Central memory CD4-positive, alpha-beta T cell (primary cell): Measurements from ENCODE around the gene PAQR5.
"Not testable (repeated sequence)": the region's sequence is repeated elsewhere in the genome, so short reads cannot be mapped to it uniquely, and the experiment has no call there.

Experiments used
- DNase-seq: peaks from one replicate; pipeline ENCODE4 v3.0.0; 2022

PAQR5 gene

DNA sequence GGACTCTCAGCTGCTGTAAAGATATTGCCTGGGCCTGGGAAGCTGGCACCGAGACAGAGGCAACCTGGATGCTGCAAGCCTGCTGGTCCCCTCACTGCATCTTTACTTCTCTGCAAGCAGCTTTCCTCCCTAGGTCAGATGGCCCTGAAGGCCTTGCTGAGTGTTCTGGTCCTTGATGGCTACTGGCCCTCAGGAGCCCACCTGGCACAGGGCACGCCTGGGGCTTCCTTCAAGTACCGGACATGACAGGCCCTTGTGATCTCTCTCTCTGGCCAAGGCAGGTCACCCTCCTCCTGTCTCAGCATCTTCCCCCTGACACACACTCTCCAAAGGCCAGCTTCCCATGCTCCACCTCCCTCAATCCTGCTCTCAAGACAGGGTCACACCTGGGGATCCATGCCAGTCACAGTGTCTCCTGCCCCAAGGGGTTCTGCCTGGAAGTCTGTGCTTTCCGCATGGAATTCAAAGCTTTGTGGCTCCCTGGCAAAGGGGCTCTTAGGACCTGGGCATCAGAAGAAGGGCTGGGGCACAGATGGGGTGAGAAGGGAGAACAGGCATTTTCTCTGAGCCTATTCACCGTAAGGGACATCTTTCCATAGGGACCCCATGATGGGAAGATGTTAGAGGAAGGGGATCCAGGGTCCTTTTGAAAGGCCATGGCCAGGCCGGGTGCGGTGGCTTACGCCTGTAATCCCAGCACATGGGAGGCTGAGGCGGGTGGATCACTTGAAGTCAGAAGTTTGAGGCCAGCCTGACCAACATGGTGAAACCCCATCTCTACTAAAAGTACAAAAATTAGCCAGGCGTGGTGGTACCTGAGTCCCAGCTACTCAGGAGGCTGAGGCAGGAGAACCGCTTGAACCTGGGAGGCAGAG lies 4.7 kb upstream of the PAQR5 start:
- DNase-seq, result no peak

DNA sequence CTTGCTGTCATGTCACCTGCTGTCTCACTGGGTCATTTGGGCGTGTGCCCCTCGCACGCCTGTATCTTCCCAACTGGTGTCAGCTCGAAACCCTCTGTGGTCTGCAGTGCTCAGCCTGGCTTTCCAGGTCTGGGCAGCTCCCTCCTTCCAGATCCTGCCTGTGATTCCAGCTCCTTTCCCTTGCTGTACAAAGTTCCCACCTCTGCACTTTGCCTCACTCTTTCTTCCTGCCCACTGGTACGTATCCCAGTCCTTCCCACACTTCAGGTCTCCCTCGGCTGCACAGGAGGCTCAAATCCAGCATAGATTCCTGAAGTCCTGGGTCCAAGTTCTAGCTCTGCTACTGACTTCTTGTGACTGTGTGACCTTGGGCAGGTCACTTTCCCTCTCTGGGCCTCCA lies 2.1 kb upstream of the PAQR5 start:
- no peak for DNase-seq

DNA sequence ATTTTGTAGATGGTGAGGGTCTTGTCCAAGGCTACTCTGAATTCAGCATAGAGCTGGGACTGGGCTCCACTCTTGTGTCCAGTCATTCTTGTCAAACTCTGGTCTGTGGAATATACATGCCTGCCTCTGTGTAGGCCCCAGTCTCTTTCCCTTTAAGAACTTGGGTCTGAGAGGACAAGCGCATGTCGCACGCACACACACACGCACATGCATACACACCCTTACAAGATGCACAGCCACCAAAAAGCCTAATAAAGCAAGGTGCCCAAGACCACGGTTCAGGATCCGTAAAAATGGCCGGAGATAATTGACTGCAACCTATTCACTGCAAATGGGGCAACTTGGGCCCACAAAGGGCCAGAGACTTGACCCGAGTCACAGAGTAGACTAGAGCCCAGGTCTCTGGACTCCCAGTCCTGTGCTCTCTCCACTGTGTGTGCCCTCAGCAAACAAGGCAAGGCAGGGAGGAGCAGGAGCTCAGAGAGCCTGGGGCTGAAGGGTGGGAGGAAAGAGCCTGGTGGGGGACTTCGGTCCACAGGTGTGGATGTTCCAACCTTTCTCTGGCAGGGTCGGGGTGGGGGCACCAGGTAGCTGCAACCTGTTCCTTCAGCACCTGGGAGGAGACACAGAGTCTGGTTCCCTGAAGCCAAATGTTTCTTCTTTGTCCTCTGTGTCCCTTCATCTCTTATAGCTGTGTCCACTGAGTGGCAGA lies 914 bp upstream of the PAQR5 start:
- DNase-seq, result no peak

DNA sequence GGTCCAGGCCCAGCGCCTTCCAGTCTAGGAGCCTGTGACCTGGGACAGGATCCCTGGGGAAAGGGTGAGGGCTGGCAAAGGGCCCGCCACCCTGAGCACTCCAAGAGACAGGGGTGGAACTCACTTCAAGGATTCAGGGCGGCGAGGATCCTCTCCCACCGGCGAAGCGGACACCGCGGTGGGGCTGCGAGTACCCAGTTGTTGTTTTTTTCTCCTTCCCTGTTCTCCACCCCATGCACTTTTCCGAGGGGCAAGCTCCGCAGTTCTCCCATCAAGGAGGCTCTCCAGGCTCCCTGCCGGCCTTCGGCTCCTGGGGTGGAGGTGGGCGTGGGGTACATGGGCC lies 387 bp upstream of the PAQR5 start:
- no peak for DNase-seq

DNA sequence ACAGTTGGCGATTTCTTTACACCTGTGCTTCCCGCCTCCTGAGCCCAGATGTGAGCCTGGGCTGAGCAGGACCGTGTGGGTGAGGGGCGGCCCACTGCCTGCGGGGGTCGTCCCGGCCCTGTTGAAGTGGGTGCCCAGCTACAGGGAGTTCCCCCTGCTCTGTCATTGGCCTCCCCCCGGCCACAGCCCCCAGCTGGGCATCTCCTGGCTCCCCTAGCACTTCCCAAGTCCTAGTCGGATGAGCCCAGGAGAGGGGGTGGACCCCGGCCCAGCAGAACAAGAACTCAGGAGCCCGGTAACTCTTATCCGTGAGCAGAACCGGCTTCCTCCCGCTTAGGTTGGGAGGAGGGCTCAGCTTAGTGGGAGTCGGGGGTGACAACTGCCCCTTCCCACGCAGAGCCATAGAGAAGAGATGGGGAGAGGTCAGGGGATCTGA lies 757 bp downstream of the PAQR5 start:
- DNase-seq, result no peak

DNA sequence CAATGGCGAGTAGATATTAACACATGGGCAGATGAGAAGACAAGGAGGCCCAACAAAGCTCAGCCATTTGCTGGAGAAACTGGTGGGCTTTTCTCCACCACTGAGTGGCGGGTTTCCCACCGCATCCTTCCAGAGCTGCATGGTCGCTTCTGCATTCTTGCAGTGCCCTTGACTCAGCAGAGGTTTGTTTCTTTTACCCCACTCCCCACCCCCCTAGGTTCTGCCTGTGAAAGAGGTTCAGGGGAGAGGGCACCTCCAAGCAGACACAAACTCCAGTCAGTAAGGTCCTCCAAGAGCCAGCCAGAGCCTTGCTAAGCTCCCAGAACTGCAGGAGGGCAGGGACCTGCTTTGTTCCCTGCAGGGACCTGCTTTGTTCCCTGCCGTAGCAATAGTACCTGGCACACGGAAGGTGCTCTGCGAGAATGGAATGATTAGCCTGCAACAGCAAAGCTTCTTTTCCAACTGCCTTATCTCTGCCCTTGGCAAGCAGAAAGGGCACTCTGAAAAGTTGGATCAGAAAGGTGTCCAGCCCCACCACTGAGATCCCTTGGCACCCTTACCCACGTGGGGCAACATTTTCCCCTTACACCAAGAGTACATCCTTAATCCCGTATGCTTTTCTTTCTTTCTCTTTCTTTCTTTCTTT lies 1.4 kb downstream of the PAQR5 start:
- no peak for DNase-seq

DNA sequence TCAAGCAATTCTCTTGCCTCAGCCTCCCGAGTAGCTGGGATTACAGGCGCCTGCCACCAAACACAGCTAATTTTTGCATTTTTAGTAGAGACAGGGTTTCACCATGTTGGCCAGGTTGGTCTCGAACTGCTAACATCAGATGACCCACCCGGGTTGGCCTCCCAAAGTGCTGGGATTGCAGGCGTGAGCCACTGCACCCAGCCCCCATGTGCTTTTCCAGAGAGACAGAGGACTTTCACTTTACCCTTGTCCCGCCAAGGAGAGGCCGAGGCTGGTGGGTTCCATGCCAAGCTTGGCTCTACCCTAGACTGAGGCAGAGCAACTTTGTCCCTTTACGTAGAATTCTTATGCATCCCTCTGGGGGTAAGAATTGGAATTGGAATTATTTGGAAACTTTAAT lies 2.4 kb downstream of the PAQR5 start:
- not testable (repeated sequence) for DNase-seq

DNA sequence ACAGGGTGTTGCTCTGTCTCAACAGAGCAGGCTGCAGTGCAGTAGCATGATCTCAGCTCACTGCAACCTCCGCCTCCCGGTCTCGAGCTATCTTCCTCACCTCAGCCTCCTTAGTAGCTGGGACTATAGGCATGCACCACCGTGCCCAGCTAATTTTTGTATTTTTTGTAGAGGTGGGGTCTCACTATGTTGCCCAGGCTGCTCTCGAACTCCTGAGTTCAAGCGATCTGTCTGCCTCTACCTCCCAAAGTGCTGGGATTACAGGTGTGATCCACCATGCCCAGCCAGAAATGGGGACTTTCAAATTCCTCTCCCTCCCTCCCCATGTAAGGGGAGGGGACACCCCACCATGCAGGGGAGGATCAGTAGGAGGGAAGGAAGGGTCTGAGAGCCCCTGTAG lies 3.4 kb downstream of the PAQR5 start:
- not testable (repeated sequence) for DNase-seq

DNA sequence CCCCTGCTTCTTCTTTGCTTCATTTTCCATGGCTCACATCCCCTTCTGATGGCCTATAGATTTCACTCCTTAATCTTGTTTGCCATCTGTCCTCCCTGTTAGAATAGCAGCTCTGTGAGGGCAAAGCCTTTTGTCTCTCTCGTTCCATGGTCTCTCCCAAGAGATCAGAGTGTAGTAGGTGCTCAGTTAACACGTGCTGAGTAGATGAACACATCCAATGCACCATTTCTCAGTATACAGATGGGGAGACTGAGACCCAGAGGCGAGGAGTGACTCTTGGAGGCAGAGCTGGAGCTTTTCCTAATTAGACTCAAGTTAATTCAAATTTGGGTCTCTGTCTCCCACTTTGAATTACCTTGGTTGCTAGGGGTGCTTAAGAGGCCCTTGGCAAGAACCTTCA lies 4.2 kb downstream of the PAQR5 start:
- DNase-seq, result no peak

DNA sequence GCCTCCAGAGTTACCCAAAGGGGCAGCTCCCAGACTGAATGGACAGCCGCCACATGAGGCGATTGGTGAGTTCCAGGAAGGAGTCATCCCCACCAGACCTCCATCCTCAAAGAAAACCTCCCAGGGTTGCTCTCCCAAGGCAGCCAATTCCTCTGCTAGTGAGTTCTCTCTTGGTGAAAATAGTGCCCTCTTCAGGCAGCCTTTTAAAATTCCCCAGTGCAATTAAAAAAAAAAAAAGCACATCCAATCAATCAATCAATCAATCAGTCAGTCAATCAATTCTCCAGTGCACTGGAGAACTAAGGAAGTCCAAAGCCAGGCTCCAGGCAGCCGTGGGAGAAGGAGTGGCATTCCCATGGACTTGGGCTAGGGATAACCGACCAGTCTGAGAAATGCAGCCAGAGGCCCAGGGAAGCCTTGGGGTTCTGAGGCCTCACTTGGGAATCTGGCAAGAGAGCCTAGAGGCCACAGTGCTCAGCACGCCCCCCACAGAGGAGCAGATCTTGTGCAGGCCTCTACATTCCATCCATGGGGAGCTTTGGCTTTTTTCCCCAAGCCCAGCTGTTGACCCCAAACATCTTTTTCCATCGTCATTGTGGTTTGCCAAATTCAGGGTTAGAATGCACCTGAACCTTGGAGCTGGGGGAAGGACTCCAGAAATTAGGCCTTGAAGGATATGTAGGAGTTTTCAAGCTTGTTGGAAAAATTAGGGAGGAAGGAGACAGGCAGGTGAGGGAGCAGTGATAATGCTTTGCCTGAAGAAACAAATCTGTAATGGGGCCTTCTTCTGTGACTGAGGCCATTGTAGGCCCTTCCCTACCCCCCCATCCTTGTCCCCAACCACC lies 4.8 kb downstream of the PAQR5 start:
- DNase-seq, result no peak

DNA sequence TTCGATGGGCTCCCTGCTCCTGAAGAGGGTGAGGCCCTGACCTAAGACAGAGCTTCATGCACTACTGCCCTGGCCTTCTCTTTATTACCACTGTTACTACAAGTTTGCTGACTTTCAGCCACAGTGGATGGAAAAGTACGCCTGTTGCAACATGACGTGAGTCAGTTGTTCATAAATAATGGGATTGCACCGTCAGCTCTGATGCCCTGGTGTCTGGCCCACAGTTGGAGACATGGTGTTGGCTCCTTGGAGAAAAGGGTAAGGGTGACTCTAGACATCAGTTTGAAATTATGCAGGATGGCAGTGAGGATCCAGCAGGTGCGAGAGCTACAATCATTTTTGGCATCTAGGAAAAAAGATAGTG lies 5.5 kb downstream of the PAQR5 start:
- DNase-seq, result no peak

DNA sequence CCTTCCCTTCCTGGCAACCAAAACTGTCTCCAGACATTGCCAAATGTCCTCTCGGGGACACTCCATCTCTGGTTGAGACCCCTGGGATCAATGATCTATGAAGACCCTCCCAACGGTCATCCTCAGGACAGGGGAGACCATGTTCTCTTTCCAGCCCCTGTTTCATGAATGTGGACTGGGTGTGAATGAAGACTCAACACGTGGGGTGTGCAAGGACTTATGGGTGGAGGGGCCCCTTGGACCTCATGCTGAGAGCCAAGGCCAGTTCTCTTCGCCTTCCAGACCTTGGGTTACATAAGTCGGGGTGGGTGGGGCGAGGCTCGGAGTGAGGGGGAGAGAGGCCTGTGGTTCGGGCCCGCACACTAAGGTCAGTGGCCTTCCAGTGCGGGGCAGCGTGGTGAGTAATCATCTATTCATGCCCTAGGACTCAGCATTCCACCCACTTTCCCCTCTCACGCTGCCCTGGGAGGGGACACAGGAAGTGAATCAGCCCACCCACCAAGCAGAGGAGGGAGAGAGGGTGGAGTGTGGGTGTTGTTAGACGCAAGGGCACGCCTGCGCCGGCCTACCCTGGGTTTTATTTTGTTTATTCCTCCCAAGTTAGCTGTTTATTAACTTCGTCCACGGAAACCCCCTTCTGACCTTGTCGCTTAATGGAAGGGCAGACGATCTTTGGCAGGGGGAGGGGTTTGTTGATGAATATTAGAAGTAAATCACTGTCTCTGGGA lies 6.7 kb downstream of the PAQR5 start:
- DNase-seq, result no peak

DNA sequence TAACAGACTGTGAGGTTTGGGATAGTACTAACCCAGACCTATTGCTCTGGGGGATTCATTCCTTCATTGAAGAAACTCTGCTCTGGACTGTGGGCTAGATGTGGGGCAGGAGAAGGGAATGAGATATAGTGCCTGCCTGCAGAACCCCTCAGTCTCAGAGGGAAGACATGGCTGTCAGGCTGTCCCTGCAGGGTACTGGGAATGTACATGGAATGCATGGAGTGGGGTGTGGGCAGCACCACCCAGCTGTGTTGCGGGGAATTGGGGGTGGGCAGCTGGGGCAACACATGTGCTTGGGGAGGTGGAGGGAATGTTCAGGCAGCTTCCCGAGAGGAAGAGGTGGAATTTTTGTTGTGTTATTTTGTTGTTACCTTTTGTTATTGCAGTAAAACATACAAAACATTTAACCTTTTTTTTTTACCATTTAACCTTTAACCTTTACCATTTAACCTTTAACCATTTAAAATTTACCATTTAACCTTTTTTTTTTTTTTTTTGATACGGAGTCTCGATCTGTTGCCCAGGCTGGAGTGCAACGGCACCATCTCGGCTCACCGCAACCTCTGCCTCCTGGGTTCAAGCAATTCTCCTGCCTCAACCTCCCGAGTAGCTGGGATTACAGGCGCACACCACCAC lies 7.3 kb downstream of the PAQR5 start:
- no peak for DNase-seq

DNA sequence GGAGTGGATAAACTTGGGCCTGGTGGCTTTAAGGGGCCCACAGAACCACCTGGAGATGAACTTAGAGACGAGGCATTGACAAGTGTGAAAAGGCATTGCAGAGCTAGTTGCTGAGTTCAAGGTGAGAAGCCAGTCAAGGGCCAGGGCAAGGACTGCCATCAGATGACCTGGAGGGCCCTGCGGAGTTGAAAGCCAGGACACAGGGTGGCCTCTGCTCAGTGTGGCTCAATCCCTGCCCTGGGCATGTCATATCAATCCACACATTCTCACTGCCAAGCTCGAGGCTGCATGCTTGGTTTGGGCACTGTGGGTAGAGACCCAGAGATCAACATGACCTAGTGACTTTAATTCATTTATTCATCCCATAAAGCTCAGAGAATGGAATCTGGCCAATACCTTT lies 9.2 kb downstream of the PAQR5 start:
- no peak for DNase-seq

DNA sequence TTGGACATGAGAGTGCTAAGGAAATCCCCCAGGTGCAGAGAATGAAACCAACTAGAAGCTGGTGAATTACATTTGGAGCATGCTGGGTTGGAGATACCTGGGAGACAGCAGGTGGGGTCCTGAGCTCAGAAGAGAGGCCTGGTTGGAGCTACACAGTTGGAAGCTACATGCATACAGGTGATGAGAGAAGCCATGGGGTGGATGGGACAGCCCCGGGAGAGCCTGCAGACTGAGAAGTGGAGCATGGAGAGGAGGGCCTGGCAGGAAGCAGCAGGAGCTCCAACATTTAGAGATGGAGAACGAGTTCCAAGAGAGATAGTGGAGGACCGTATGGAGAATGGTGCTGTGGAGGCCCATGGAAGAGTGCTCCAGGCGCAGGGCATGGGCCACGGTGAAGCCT lies 10.2 kb downstream of the PAQR5 start:
- no peak for DNase-seq

DNA sequence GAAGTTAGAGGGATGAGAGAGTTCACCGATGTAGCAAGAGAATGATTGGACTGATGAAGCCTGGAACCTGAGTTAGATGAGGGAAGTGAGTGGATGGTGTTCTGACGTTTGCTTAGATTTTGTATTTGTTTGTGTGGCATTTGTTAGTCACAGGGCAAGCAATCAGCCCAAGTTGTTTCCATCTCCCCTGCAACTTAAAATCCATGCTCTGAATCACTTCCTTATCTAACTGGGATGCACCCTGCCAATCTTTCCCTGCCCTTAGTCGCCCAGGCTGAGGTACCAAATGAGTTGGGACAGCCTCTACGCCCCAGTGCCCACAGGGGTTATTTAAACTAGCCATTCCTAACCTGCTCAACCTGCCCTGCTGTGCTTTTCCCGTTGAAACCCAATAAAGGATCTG lies 12.6 kb downstream of the PAQR5 start:
- no peak for DNase-seq

DNA sequence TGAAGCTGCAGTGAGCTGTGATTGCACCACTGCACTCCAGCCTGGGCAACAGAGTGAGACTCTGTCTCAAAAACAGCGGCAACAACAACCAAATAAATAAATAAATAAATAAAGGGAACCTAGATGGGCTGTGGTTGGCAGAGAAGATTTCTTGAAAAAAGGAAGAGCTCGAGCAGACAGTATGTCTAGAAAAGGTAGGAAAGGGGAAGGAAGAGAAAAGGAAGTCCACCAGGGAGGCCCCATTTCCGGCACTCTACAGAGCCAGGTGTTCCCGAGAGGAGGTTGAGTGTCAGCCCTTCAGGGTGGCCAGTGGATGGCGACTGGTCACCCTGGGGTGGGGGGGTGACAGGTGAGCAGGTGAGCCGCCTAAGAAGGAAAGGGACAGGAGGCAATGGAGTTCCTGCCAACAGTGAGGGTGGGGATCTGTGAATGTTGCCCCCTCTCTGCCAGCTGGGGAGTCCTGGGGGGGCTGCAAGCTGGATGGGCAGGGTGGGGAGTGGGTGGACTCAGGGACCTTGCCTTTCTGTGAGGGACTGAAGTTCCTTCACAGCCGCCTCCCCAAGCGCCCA lies 14.8 kb downstream of the PAQR5 start:
- no peak for DNase-seq

DNA sequence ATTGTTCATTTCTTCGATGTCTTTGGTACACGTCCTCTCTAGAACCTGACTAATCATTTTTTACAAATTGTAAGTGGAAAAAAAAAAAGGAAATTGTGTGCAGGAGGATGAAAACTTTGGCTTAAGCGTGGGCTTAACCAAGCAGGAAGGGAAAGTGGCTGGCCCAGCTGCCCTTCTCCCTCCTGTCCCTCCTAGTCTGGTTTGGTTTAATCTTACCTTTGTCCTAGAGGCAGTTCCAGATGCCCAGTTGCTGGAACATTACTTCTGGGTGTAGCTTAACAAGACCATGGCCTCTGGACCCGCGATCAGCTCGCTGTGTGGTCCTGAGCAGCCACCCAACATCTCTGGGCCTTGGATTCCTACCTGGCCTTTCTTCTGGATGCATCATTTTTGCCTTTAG lies 15.4 kb downstream of the PAQR5 start:
- DNase-seq, result no peak

DNA sequence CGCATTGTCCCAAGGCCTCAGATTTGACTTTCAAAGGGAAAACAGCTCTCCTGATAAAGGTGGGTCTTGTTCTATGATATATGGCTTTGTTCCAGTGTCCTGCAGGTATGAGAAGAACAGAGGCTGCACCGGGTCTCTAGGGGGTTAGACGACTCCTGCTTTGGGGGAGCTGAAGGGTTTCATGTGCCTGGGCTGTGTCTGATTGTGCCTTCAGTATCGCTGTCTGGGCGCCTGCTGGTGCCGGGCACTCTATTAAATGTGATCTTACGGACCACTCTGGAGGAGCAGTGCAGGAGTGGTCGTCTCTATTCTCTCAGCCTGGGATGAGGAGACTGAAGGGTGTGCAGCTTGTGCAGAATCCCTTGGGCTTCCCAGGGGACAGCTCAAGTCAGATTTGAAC lies 16.0 kb downstream of the PAQR5 start:
- no peak for DNase-seq

DNA sequence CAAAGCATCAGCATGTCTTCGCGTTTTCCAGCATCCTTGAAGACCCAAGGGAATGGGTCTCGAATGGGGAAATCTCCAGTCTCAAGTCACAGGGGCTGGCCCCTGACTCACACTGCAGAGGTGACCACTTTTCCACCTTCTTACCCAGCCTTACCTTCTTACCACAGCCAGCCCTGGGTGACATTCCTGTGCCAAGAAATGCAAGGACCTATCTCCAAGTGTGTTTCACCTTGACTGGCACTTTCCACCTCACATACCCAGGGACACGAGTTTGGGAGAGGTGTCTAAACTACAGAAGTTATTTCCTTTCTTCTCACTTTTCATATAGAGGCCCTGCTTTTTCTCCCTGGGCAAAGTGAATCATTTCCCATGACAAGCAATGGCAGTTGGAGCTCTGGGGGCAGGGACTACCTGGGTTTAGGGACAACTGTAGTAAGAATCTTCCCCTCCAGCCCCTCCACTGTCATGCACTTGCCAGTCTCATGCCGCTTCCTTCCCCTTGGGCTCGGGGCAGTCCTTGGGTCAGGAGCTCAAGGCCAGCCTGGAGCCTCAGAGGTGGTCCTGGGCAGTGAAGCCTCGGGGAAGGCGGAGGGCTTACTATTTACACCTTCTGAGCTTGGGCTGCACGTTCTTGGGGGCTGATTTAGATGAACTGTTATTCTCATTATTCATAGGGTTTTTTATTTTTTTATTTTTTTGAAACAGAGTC lies 16.8 kb downstream of the PAQR5 start:
- no peak for DNase-seq

DNA sequence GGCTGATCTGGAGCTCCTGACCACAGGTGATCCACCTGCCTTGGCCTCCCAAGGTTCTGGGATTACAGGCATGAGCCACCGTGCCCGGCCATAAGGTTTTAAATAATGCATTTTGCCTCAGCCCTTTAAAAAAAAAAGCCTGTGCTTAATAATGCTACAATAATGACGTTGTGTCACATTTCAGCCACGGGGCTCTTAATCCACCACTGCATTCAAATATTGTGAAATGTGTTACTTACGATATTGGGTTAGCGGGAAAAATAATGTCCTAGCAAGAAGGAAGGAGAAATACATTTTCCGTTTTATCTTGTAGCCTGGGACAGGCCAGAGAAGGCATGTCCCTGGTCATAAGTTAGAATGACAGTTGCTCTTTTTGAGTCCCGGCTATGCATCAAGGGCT lies 17.6 kb downstream of the PAQR5 start:
- no peak for DNase-seq
